Stimulated activated CD8-positive, alpha-beta memory T cell treated with anti-CD3 and anti-CD28 coated beads, Interleukin-12 subunit alpha, Interleukin-12 subunit beta, amount 100 ng/mL, for 24 hours (primary cell): ENCODE data around the gene NRL.
A peak's percentile ranks its signal among the peaks of the same experiment; 100 is the strongest.

Experiments
- DNase-seq: peaks from one replicate; pipeline ENCODE4 v3.0.0-alpha.2; 2020; ENCODE audit errors: extremely low read depth

NRL gene

GRCh38 chr14:24080888-24081738 lies 33.6 kb downstream of the NRL start:
- peak; percentile 23 for DNase-seq

DNA sequence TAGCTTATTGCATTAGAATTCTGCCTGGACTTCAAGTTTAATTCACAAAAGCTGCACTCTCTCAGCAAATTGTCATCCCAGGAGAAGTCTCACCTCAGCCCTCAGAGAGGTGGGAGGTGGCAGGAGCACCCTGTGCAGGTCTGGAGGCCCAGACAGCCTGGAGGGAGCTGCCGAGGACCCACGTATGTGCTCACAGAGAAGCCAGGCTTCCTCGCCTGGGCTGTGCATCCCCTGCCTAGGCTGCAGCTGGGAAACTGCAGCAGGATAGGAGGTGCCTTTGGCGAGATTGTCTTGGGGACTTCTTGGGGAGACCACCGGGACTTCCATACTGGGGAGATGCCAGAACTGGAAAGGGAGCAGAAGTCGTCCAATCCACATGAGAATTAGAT lies 34.6 kb downstream of the NRL start:
- no peak for DNase-seq

GRCh38 chr14:24079491-24080141 lies 35.1 kb downstream of the NRL start:
- no peak for DNase-seq

DNA sequence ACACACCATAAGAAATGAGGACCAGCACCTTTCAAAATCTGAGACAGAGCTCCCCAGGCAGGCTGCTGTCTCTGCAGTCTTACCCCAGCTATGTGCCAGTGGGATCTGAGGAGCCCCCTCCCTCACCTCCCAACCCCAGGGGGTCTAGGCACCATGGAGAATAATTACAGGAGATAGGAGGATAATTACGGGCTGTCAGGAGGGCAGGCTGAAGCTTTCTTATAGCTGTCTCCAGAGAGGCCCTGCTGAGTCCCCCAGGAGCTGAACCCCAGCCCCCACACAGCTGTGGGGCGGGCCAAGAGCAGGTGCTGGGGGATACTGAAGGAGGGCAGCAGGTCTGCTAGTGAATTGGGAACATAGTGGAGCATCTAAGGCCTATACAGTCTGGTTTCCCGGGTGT lies 36.6 kb downstream of the NRL start:
- no peak for DNase-seq

DNA sequence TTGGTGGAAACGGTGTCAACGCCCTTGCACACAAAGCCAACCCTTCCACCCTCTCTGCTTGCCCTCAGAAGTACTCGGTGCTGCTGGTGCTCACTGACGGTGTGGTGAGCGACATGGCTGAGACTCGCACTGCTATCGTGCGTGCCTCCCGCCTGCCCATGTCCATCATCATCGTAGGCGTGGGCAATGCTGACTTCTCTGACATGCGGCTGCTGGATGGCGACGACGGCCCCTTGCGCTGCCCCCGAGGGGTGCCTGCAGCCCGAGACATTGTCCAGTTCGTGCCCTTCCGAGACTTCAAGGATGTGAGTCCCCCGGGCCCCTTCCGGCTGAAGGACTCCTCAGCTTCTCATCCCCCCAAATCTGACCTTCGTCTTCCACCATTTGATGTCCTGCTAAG lies 37.7 kb downstream of the NRL start:
- DNase-seq = no peak

GRCh38 chr14:24076302-24076601 lies 38.5 kb downstream of the NRL start:
- no peak for DNase-seq

GRCh38 chr14:24075485-24076301 lies 39.1 kb downstream of the NRL start:
- no peak for DNase-seq

GRCh38 chr14:24074625-24075484 lies 39.9 kb downstream of the NRL start:
- DNase-seq = no peak

DNA sequence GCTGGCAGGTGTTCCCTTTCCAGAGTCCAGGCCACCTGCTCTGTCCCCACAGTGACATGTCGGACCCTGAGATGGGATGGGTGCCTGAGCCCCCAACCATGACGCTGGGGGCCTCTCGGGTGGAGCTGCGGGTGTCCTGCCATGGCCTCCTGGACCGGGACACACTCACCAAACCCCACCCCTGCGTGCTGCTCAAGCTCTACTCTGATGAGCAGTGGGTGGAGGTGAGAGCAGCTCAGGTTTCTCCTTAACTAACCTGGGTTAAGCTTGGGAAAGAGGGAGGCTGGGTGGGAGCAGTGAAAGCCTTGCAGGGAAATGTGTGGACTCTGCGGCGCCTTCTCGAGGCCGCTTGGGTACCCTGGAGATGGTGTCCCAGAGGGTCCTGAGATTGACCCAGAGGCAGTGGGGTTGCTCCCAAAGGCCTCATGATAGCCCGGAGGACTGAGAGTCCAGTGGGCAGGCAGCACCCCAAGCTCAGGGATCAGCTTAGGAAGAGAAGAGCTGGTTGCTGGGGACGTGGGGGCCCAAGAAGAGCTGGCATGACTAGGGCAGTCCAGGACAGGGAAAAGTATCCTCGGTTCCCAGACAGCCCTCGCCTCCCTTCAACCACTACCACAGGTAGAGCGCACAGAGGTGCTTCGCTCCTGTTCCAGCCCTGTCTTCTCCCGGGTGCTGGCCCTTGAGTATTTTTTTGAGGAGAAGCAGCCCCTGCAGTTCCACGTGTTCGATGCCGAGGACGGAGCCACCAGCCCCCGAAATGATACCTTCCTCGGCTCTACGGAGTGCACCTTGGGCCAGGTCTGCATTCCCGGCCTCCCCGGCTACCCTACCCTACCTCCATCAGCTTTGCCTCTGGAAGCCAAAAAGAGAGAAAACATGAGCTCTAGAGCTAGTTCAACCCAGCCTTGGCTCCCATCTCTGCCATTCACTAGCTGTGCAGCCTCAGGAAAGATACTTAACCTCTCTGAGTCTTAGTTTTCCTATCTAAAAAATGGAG lies 41.6 kb downstream of the NRL start:
- no peak for DNase-seq

- no peak for DNase-seq
Observed at GRCh38 chr14:24072436-24072835, 42.3 kb downstream of the NRL start.

- DNase-seq = no peak
Observed at GRCh38 chr14:24071836-24072430, 42.8 kb downstream of the NRL start.

DNA sequence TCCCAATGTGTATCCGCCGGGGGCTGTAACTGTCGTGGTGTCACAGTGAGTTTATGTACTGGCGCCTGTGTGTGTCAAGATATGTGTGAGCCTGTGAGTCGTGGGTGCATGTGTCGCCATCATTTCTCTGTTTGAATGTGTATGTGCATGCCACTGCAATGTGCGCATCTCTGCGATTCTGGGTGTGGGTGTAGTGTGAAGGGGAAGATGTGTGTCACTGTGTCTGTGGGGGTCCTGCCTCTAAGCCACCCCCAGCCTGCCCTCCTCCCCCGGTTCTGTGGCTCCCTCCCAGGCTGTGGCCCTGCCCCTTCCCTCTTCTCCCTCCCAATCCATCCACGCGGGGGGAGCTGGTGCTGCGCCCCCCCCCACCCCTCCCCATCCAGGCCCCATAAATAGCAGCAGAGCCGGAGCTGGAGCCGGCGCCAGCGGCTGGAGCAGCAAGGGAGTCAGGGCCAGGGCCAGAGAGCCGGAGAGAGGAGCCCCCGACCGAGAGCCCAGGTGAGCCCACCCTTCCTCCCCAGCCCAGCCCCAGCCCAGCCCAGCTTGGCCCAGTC lies 43.5 kb downstream of the NRL start, which contains the start of gene CPNE6:
Gene CPNE6 (plus strand): TSS at position 419 of the 554 bp plus-strand sequence. CDS start 1,375 bp downstream, outside the sequence.
- DNase-seq = no peak

DNA sequence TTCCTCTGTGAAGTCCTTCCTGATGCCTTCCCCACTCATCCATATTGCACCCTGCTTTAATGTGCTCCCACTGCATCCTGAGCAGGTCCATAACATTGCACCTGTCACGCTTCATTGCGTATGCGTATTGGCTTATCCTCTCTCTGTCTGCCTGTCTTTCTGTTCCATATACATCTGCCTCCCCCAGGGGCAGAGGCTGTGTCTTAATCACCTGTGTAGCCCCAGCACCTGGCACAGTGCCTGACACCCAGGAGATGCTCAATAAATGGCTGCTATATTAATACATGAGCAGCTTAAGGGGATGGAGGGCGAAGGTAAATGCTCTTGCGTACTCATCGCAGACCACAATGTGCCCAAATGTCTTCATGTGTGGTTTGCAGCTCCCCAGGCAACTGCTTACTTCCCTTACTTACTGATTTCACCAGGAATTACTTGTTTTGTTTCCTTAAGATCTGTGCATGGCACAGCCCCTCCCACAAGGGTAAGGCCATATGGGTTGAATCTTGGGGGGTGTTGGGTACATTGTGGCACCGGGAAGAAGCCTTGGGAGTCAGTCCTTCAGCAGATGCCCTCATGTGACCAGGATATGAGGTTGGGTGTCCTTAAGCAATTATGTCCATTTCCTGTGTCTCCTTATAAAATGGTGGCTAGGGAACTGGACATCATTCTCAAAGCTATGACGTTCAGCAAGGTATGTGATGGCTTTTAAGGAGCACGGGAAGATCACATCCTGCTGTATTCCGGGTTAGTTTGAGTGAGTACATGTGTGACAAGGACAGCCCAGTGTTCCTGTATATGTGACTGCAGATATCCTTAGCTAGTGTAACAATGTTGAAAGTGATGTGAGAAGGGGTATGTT lies 44.2 kb downstream of the NRL start:
- no peak for DNase-seq

DNA sequence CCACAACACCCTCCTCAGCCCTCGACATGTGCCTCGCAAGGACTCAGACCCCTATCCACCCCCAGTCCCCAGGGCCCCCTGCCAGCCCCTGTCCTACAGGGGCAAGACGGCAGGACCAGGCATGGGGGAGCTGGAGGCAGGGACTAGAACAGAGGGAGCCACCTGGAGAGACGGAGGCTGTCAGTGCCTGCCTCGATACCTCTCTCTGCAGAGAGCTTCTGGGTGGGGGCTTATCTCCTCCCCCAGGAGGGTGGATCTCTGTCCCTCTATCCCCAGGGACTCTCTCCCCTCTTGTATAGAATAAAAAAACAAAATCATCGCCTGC lies 45.4 kb downstream of the NRL start:
- no peak for DNase-seq

DNA sequence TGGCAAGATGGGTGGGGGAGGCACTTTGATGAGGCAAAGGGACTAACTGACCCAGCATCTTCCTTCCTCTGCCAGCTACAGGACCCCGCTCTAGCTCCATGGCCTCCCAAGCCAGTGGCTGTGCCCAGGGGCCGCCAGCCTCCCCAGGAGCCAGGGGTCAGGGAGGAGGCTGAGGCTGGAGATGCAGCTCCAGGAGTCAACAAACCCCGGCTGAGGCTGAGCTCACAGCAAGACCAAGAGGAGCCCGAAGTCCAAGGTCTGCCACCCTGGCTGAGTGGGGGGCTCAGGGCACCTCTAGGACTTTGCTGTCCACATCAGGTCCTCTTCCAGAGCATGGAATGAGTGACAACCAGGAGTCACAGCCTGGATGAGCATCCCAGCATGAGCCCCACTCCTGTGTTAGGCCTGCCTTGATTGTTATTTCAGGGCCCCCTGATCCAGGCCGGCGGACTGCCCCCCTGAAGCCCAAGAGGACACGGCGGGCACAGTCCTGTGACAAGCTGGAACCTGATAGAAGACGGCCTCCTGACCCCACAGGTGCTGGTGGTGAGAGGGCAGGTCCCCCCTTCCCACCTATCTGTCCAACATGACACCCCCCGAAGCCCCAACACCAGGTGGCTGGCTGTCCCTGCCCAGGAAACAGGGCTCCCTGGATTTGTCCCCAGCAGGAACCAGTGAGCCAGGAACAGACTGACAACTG lies 45.9 kb downstream of the NRL start:
- no peak for DNase-seq

- DNase-seq = no peak
Observed at GRCh38 chr14:24067133-24068082, 47.3 kb downstream of the NRL start.

GRCh38 chr14:24066496-24067132 lies 48.1 kb downstream of the NRL start:
- no peak for DNase-seq
